GM12892 (cell line): ENCODE data around the gene POLR2E.

ENCODE experiments used
- DNase-seq: peaks from one replicate; pipeline ENCODE4 v3.0.0; 2011; ENCODE audit not compliant: insufficient read length
- FAIRE-seq: peaks from 2 replicates; lab custom pipeline; 2011; peaks lifted over from hg19 to GRCh38; lab: Jason Lieb, UNC
- POLR2A ChIP-seq: IDR thresholded peaks from 2 replicates; pipeline ENCODE4 v1.6.1; 2011; ENCODE audit warnings: low read depth, low read length, control low read depth
- POLR2AphosphoS5 ChIP-seq: IDR thresholded peaks from 2 replicates; pipeline ENCODE4 v1.6.1; 2011; ENCODE audit warnings: low read depth, low read length, control low read depth
- TAF1 ChIP-seq: IDR thresholded peaks from 2 replicates; pipeline ENCODE4 v1.6.1; 2011; ENCODE audit warnings: low read depth, mild to moderate bottlenecking, control low read depth, low read length, borderline replicate concordance

The POLR2E gene

GRCh38 chr19:1049800-1050199 is 45.4 kb downstream of the POLR2E start:
- DNase-seq (no peak), FAIRE-seq (no peak)
- TF ChIP-seq POLR2A (no peak), TAF1 (no peak), POLR2AphosphoS5 (no peak)

GRCh38 chr19:1049106-1049505 is 46.1 kb downstream of the POLR2E start:
- DNase-seq (no peak), FAIRE-seq (no peak)
- TF ChIP-seq POLR2A (no peak), POLR2AphosphoS5 (no peak), TAF1 (no peak)

- no peak for TF ChIP-seq TAF1
- TF ChIP-seq POLR2A, result no peak
- TF ChIP-seq POLR2AphosphoS5, result no peak
- DNase-seq (no peak), FAIRE-seq (no peak)
These were observed 47.5 kb downstream of the POLR2E start for GRCh38 chr19:1047696-1048147.

GRCh38 chr19:1046836-1047695 is 48.1 kb downstream of the POLR2E start:
- DNase-seq (no peak), FAIRE-seq (no peak)
- no peak for TF ChIP-seq POLR2AphosphoS5
- no peak for TF ChIP-seq POLR2A
- no peak for TF ChIP-seq TAF1

- no peak for FAIRE-seq
- no peak for TF ChIP-seq POLR2A
- no peak for TF ChIP-seq TAF1
- no peak for TF ChIP-seq POLR2AphosphoS5
- DNase-seq, result no peak
These were observed 49.0 kb downstream of the POLR2E start for GRCh38 chr19:1046117-1046626.

GRCh38 chr19:1045247-1045603 is 50.0 kb downstream of the POLR2E start:
- TF ChIP-seq POLR2A, result no peak
- TF ChIP-seq TAF1, result no peak
- TF ChIP-seq POLR2AphosphoS5, result no peak
- DNase-seq (no peak), FAIRE-seq (peak; percentile 36)

- FAIRE-seq (no peak), DNase-seq (no peak)
- TF ChIP-seq POLR2A, result no peak
- TF ChIP-seq POLR2AphosphoS5, result no peak
- no peak for TF ChIP-seq TAF1
These were observed 52.3 kb downstream of the POLR2E start for GRCh38 chr19:1042689-1043511.

GRCh38 chr19:1041835-1042685 is 53.1 kb downstream of the POLR2E start:
- no peak for TF ChIP-seq POLR2A
- TF ChIP-seq POLR2AphosphoS5, result no peak
- TF ChIP-seq TAF1, result no peak
- DNase-seq (no peak), FAIRE-seq (no peak)

- FAIRE-seq, result no peak
- TF ChIP-seq POLR2A, result no peak
- no peak for TF ChIP-seq TAF1
- no peak for TF ChIP-seq POLR2AphosphoS5
- DNase-seq, result no peak
These were observed 53.8 kb downstream of the POLR2E start for GRCh38 chr19:1041272-1041834.
